ENCODE measurements around the gene TMEM19. TPM values are rescaled to one million over a fixed set of nuclear protein-coding genes. Genes with fewer than 3 reads are reported as not detected.

TMEM19 gene
- total and polyA plus RNA-seq, 2 experiments from 2014 or later, result 6.5 to 14.1 TPM

- Mint-ChIP-seq H3K4me3 (no peak overlapping the region), H3K36me3 (ENCODE audit: low read depth) (peaks cover 36% of the 10 kb centered on the region), H3K27ac (no peak overlapping the region), H3K9me3 (no peaks in the 10 kb centered on the region), H3K27me3 (ENCODE audit: insufficient read depth, low read depth, poor library complexity) (no peaks in the 10 kb centered on the region), H3K4me1 (no peaks in the 10 kb centered on the region)
- ATAC-seq (no peak), DNase-seq (ENCODE audit: low spot score) (no peak)
- Histone ChIP-seq H3K4me2 (no peak overlapping the region), H2AFZ (no peak overlapping the region), H3K36me3 (ENCODE audit: insufficient read depth) (peaks cover 20% of the 10 kb centered on the region), H3K4me1 (ENCODE audit: insufficient read depth) (no peaks in the 10 kb centered on the region), H3K27me3 (ENCODE audit: insufficient read depth) (no peaks in the 10 kb centered on the region), H3K4me3 (no peak overlapping the region), H3K9me2 (ENCODE audit: insufficient read depth) (no peaks in the 10 kb centered on the region), H4K20me1 (replicated peaks; ENCODE audit: insufficient read depth) (peaks cover 13% of the 10 kb centered on the region; the same call in 1 of the 2 replicates), H3K79me2 (replicated peaks; ENCODE audit: insufficient read depth) (peaks cover 96% of the 10 kb centered on the region), H3K27ac (ENCODE audit: low read depth) (no peak overlapping the region), H3F3A (replicated peaks; ENCODE audit: low read depth) (no peaks in the 10 kb centered on the region)
- TF ChIP-seq CTCF (conservative IDR thresholded peaks at IDR 0.05; ENCODE audit: low read depth in 2 of 2), result no peak
- TF ChIP-seq ETS1 (IDR thresholded peaks at IDR 0.05), result no peak
- TF ChIP-seq POLR2AphosphoS5 (IDR thresholded peaks at IDR 0.05; ENCODE audit: low read depth), result no peak
- TF ChIP-seq STAT1 (IDR thresholded peaks at IDR 0.05; ENCODE audit: unreplicated experiment), result no peak
- TF ChIP-seq ZNF462 (CRISPR knock-in tag; IDR thresholded peaks at IDR 0.05), result no peak
- TF ChIP-seq JUNB (IDR thresholded peaks at IDR 0.05; ENCODE audit: unreplicated experiment), result no peak
- TF ChIP-seq, protein P1, sequence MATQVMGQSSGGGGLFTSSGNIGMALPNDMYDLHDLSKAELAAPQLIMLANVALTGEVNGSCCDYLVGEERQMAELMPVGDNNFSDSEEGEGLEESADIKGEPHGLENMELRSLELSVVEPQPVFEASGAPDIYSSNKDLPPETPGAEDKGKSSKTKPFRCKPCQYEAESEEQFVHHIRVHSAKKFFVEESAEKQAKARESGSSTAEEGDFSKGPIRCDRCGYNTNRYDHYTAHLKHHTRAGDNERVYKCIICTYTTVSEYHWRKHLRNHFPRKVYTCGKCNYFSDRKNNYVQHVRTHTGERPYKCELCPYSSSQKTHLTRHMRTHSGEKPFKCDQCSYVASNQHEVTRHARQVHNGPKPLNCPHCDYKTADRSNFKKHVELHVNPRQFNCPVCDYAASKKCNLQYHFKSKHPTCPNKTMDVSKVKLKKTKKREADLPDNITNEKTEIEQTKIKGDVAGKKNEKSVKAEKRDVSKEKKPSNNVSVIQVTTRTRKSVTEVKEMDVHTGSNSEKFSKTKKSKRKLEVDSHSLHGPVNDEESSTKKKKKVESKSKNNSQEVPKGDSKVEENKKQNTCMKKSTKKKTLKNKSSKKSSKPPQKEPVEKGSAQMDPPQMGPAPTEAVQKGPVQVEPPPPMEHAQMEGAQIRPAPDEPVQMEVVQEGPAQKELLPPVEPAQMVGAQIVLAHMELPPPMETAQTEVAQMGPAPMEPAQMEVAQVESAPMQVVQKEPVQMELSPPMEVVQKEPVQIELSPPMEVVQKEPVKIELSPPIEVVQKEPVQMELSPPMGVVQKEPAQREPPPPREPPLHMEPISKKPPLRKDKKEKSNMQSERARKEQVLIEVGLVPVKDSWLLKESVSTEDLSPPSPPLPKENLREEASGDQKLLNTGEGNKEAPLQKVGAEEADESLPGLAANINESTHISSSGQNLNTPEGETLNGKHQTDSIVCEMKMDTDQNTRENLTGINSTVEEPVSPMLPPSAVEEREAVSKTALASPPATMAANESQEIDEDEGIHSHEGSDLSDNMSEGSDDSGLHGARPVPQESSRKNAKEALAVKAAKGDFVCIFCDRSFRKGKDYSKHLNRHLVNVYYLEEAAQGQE (IDR thresholded peaks at IDR 0.05; ENCODE audit: unreplicated experiment), result no peak
- no peak for TF ChIP-seq NANOG (IDR thresholded peaks at IDR 0.05; ENCODE audit: borderline replicate concordance)
- no peak for TF ChIP-seq EZH2 (IDR thresholded peaks at IDR 0.05; ENCODE audit: low read depth, unreplicated experiment)
- TF ChIP-seq EZH2phosphoT487 (IDR thresholded peaks at IDR 0.05; ENCODE audit: unreplicated experiment), result no peak
- no peak for TF ChIP-seq ZNF331 (CRISPR knock-in tag; IDR thresholded peaks at IDR 0.05; ENCODE audit: low read depth)
- TF ChIP-seq ZNF114 (CRISPR knock-in tag; IDR thresholded peaks at IDR 0.05), result no peak
- TF ChIP-seq CREB1 (CRISPR knock-in tag; IDR thresholded peaks at IDR 0.05; ENCODE audit: low read depth), result no peak
These were observed 31.7 kb upstream of the TMEM19 start for GRCh38 chr12:71654200-71654599.
